GM21619 (cell line): Measurements from ENCODE around the gene STXBP5L.
"Not testable (repeated sequence)": the region's sequence is repeated elsewhere in the genome, so short reads cannot be mapped to it uniquely, and the experiment has no call there.

ENCODE experiments used
- ATAC-seq: cut with Tn5 transposase; IDR thresholded peaks from one replicate; pipeline ENCODE4 v1.9.1; 2021; ENCODE audit not compliant: unreplicated experiment

Gene STXBP5L

DNA sequence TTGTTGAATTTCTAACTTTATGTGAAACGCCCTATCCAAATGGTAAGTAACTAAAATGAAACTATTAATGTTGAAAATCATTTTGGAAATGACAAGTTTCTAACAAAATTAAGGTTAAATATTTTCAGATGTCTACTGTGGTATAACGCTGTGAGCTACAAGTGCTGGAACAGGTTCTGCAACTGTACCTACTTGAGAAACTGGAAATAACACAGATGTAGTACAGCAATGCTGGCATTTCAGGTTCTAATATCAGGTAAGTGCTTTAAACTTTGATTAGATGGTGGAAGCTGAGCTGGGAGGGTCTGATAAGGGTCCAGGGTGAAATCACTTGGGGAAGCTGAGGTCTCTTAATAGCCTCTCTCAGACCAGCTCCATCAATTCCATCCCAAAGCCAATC lies 315.1 kb downstream of the STXBP5L start:
- no peak for ATAC-seq

- no peak for ATAC-seq
Measured at GRCh38 chr3:121228971-121229370, 321.0 kb downstream of the STXBP5L start.

DNA sequence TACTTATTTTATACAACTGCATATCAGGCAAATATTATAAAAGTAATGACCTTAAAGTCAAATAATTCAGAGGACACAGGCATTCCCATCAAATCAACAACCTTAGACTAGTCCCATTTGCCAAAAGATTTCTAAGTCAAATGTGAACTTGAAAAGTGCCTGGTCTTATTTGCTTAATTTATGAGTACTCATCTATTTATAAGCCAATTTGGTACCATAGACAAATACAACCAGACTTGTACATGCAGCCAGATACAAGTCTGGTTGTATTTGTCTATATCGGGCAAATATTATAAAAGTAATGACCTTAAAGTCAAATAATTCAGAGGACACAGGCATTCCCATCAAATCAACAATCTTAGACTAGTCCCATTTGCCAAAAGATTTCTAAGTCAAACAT lies 322.2 kb downstream of the STXBP5L start:
- not testable (repeated sequence) for ATAC-seq

DNA sequence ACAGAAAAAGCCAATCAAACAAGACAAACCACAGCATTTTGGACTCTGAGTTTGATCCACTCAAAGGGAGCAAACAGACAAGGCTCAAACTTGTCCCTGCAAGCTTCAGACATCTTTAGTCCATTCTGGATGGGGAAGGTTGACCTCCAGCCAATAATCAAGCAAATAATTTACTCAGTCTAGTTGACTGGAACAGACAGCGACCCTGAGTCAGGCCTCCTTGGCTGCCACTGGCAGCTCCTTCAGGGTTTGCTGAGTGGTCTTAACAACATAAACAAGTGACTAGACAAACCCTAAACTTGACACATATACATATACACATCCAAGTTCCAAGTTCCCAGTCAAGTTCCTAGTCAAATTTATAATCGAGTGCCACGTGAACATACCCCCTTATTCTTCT lies 323.9 kb downstream of the STXBP5L start:
- ATAC-seq: no peak

- no peak for ATAC-seq
Measured at GRCh38 chr3:121232309-121233225, 324.6 kb downstream of the STXBP5L start.

GRCh38 chr3:121243208-121243607 lies 335.2 kb downstream of the STXBP5L start:
- ATAC-seq: no peak

DNA sequence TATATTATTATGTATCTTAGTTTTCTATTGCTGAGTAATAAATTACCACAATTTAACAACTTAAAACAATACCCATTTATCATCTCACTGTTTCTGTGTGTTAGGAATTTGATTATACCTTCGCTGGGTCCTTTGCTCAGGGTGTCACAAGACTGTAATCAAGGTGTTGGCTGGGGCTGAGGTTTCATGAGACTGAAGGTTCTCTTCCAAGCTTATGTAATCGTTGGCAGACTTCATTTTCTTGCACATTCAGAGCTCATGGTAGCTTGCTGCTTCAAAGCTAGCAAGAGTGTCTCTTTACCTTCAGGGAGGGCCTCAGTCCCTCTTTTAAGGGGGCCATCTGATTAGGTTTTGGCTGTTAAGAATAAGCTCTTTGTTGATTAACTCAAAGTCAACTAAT lies 344.7 kb downstream of the STXBP5L start:
- no peak for ATAC-seq

GRCh38 chr3:121269389-121269788 lies 361.4 kb downstream of the STXBP5L start:
- no peak for ATAC-seq

DNA sequence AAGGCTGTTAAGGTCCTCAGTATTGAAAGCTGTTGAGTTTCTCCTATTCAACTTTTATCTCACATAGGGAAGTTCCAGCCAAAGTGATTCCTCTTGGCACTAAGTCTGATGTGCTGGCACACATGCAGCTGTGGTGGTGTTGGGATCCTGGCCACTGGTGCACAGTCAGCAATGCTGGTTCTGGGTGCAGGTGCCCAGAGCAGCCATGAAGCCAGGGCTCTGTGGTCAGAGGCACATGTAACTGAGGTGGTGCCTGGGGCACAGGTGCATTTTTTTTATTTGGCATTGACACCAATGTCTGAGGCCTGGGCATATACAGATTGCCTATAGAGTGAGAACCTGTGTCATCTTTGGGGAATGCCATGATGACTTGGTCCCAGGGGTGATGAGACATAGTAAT lies 366.4 kb downstream of the STXBP5L start:
- ATAC-seq: no peak

- ATAC-seq: no peak
Measured at GRCh38 chr3:121295452-121295851, 387.4 kb downstream of the STXBP5L start.

- ATAC-seq: no peak
Measured at GRCh38 chr3:121295979-121296378, 388.0 kb downstream of the STXBP5L start.

GRCh38 chr3:121324320-121324719 lies 416.3 kb downstream of the STXBP5L start:
- no peak for ATAC-seq

DNA sequence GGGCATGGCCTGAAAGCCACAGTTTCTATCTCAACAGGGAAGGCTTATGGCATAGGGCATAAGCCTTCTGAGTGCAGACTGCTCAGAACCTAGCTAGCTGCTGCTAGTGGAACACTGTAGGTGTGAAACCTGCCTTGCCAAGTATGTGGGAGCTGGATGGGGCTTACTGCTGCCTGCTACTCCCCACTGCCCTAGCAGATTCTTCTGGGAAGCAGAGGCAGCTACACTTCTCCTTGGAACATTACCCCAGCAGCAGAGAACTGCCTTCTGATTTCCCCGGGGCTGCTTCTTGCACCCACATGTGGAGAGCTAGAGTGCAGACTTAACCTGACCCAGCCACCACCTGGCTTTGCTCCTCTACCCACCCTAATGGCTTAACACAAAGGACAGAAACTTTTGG lies 422.1 kb downstream of the STXBP5L start:
- ATAC-seq: no peak

GRCh38 chr3:121330634-121331033 lies 422.6 kb downstream of the STXBP5L start:
- ATAC-seq: no peak

DNA sequence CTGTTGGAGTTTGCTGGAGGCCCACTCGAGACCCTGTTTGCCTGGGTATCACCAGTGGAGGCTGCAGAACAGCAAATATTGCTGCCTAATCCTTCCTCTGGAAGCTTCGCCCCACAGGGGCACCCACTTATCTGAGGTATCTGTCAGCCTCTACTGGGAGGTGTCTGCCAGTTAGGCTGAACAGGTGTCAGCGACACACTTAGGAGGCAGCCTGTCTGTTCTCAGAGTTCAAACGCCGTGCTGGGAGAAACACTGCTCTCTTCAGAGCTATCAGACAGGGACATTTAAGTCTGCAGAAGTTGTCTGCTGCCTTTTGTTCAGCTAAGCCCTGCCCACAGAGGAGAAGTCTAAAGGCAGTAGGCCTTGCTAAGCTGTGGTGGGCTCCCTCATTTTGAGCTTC lies 448.0 kb downstream of the STXBP5L start:
- not testable (repeated sequence) for ATAC-seq

GRCh38 chr3:121362035-121362734 lies 454.2 kb downstream of the STXBP5L start:
- ATAC-seq: no peak

- ATAC-seq: not testable (repeated sequence)
Measured at GRCh38 chr3:121388308-121388707, 480.3 kb downstream of the STXBP5L start.

DNA sequence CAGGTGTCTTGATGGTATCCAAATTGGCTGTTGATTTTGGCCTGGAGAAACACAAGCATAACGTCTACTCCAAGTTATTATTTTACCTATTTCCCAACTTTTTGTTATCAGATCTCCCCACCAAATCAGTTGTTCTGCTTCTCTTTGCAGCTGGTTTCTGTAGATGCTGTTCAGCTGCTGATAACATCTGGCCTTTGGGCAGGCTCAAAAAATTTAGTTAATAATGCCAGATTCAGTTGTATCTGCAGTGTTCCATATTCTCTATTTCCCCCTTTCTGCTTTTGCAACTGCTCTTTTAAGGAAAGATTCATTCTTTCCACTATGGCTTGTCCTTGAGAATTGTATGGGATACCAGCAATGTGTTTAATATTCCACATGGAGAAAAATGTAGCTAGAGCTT lies 488.0 kb downstream of the STXBP5L start:
- ATAC-seq: not testable (repeated sequence)

DNA sequence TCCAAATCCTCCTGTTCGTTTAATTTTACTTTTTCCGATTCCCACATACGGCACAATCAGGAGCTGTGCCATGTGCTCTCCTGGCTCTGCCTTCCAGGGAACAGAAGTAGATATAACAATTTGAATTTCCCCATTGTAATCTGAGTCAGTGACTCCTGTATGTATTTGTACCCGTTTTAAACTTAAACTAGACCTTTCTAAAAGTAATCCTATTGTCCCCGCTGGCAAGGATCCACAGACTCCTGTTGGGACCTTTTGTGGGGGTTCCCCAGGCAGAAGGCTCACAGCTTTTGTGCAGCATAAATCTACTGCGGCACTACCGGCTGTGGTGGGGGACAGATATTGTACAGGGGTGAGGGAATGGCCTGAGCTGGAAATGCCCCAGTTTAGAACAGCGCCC lies 490.0 kb downstream of the STXBP5L start:
- ATAC-seq: not testable (repeated sequence)

DNA sequence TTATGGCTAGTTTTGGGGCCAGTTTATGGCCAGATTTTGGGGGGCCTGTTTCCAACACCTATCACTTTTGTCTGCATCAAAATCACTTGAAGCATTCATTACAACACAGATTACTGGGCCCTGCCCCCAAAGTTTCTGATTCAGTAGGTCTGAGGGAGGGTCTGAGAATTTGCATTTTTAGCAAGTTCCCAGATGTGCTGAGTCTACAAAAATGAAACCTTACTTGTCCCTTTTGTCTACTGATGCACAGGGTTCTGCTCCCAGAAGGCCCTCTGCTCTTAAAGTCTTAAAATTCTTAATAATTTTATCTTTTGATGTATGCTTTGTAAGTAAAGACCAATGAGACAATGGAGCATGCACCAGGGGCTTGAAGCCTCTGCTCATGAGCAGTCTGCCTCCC lies 491.8 kb downstream of the STXBP5L start:
- ATAC-seq: no peak

DNA sequence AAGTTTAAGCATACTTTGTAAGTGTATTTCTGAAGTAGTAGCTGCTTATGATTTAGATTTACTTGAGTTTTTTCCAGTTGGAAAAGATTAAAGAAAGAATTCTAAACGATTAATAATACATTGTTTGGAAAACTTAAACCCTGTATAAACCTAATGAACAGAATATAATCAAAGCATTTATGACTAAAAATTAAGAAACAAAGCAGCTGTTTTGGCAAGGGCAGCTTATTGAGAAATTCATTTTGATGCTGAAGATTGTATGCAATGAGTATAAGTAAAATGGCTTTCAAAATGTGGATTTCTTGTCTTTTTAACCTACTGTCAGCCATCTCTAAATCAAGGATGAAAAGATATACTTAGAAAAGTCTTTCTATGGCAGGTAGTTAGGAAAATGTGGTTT lies 497.6 kb downstream of the STXBP5L start:
- no peak for ATAC-seq

GRCh38 chr3:121411523-121411922 lies 503.5 kb downstream of the STXBP5L start:
- no peak for ATAC-seq
